Dedifferentiated amniotic fluid mesenchymal stem cell (primary cell): ENCODE data around the gene LSAMP.

Experiments
- DNase-seq: peaks from one replicate; pipeline ENCODE4 v3.0.0-alpha.2; 2016; ENCODE audit errors: extremely low spot score

Gene LSAMP

GRCh38 chr3:116432795-116433194 is 12.5 kb downstream of the LSAMP start:
- DNase-seq = no peak

- no peak for DNase-seq
Observed at GRCh38 chr3:116429479-116430269, 15.6 kb downstream of the LSAMP start.

- DNase-seq = no peak
Observed at GRCh38 chr3:116426036-116426435, 19.3 kb downstream of the LSAMP start.

GRCh38 chr3:116425126-116425525 is 20.2 kb downstream of the LSAMP start:
- DNase-seq = no peak

GRCh38 chr3:116423945-116424344 is 21.3 kb downstream of the LSAMP start:
- DNase-seq = no peak

- no peak for DNase-seq
Observed at GRCh38 chr3:116423374-116423773, 21.9 kb downstream of the LSAMP start.

- no peak for DNase-seq
Observed at GRCh38 chr3:116417151-116417550, 28.1 kb downstream of the LSAMP start.

GRCh38 chr3:116413319-116413718 is 32.0 kb downstream of the LSAMP start:
- no peak for DNase-seq

GRCh38 chr3:116408473-116408872 is 36.8 kb downstream of the LSAMP start:
- no peak for DNase-seq

GRCh38 chr3:116405231-116405630 is 40.1 kb downstream of the LSAMP start:
- no peak for DNase-seq

GRCh38 chr3:116399701-116400226 is 45.5 kb downstream of the LSAMP start:
- no peak for DNase-seq

- no peak for DNase-seq
Observed at GRCh38 chr3:116394365-116394764, 50.9 kb downstream of the LSAMP start.

GRCh38 chr3:116393199-116393598 is 52.1 kb downstream of the LSAMP start:
- DNase-seq = no peak

- no peak for DNase-seq
Observed at GRCh38 chr3:116392291-116392690, 53.0 kb downstream of the LSAMP start.

- DNase-seq = no peak
Observed at GRCh38 chr3:116391296-116392201, 53.7 kb downstream of the LSAMP start.

- DNase-seq = no peak
Observed at GRCh38 chr3:116390318-116390717, 55.0 kb downstream of the LSAMP start.

- no peak for DNase-seq
Observed at GRCh38 chr3:116388867-116389385, 56.4 kb downstream of the LSAMP start.

- DNase-seq = no peak
Observed at GRCh38 chr3:116386168-116386567, 59.1 kb downstream of the LSAMP start.

GRCh38 chr3:116384717-116385116 is 60.6 kb downstream of the LSAMP start:
- no peak for DNase-seq

- DNase-seq = no peak
Observed at GRCh38 chr3:116378077-116378476, 67.2 kb downstream of the LSAMP start.

- DNase-seq = no peak
Observed at GRCh38 chr3:116374901-116375300, 70.4 kb downstream of the LSAMP start.

- no peak for DNase-seq
Observed at GRCh38 chr3:116367761-116368395, 77.4 kb downstream of the LSAMP start.
